Gastrocnemius medialis (tissue), 4 donors: Measurements from ENCODE around the gene HDAC3. TPM values are rescaled to one million over a fixed set of nuclear protein-coding genes. Genes with fewer than 3 reads are reported as not detected.
"Not testable (repeated sequence)": the region's sequence is repeated elsewhere in the genome, so short reads cannot be mapped to it uniquely, and the experiment has no call there.

ENCODE experiments used
- ATAC-seq, 2 donors: fragments of 150-250 bp; one replicate each; pipeline ENCODE4 v1.9.1; 2016
- DNase-seq, 2 donors: peaks; one replicate each; pipeline ENCODE4 v3.0.0-alpha.2; 2019
- H3K27ac ChIP-seq, 4 donors: fragments of 200-600 bp; sonication (generic); 1 replicate in 1 of 4; 2 replicates in 3 of 4; pipeline ENCODE4 v1.5.1; 2016 to 2018; ENCODE audit warnings: mild to moderate bottlenecking in 2 of 4, moderate library complexity in 1 of 4
- H3K27me3 ChIP-seq, 3 donors: fragments of 200-600 bp; sonication (generic) in 2 of 3; 1 replicate in 1 of 3; 2 replicates in 2 of 3; pipeline versions ENCODE4 v1.5.1 to v1.6.0; 2016 to 2019; ENCODE audit warnings: mild to moderate bottlenecking in 1 of 3, moderate library complexity in 1 of 3
- H3K36me3 ChIP-seq, 2 donors: fragments of 200-600 bp; sonication (generic) in 1 of 2; one replicate each; pipeline ENCODE4 v1.5.1; 2017 to 2018
- H3K4me1 ChIP-seq, 2 donors: fragments of 200-600 bp; sonication (generic) in 1 of 2; one replicate each; pipeline ENCODE4 v1.5.1; 2016 to 2017; ENCODE audit warnings: mild to moderate bottlenecking in 2 of 2
- H3K4me3 ChIP-seq, 4 donors: fragments of 200-600 bp; sonication (generic) in 3 of 4; 1 replicate in 1 of 4; 2 replicates in 3 of 4; pipeline ENCODE4 v1.5.1; 2016 to 2019; ENCODE audit warnings: mild to moderate bottlenecking in 2 of 4
- H3K9me3 ChIP-seq, 3 donors: fragments of 200-600 bp; sonication (generic) in 2 of 3; 1 replicate in 1 of 3; 2 replicates in 2 of 3; pipeline ENCODE4 v1.5.1; 2016 to 2019
- CTCF ChIP-seq, 5 experiments: fragments of 450-650 bp in 3 of 5; fragments of 200-600 bp in 2 of 5; sonication (generic) in 2 of 5; IDR thresholded peaks in 4 of 5; conservative IDR thresholded peaks in 1 of 5; 1 replicate in 4 of 5; 2 replicates in 1 of 5; pipeline ENCODE4 v1.5.1; 2016 to 2019; ENCODE audit warnings: antibody characterized with exemption in 5 of 5, mild to moderate bottlenecking in 3 of 5, moderate library complexity in 3 of 5
- POLR2A ChIP-seq, 2 donors: fragments of 450-650 bp; IDR thresholded peaks; one replicate each; pipeline ENCODE4 v1.6.1; 2017; ENCODE audit warnings: antibody characterized with exemption in 2 of 2, mild to moderate bottlenecking in 2 of 2, moderate library complexity in 2 of 2
- in situ Hi-C, 4 donors: fragments of 200-750 bp; cut with MboI; loops; one replicate each; pipeline versions ENCODE4 v1.15.0 to v1.8.0; 2017; ENCODE audit warnings: low sequenced_read_pairs in 4 of 4
- intact Hi-C: fragments of 100-400 bp; cut with DNase I; formaldehyde crosslinking; loops from one replicate; pipeline ENCODE4 v1.15.1; 2023; ENCODE audit warnings: low total_unique reads
- total RNA-seq, 4 donors: library from RNA; depleted of rRNA; stranded (reverse); fragments of >200 nt; gene quantifications; one replicate each; pipeline versions ENCODE4 v1.1.0 to v1.2.3, GENCODE V29; 2016

The HDAC3 gene
- total RNA-seq, 4 donors from 2014 or later, result 29.8 to 40.7 (median 35.7) TPM

- no peak for DNase-seq
- in situ Hi-C loops (no loop called here), intact Hi-C loops (loop anchor here (1.0 to 5.0 kb wide), 5 partner anchors 9 to 1426 kb away; partner anchors contain the start of gene TAF7)
- Histone ChIP-seq H3K36me3 (peaks cover 0 to 8% of the 10 kb centered on the region in 2 donors), H3K27me3 (no peaks in the 10 kb centered on the region), H3K4me1 (peaks cover 59 to 63% of the 10 kb centered on the region in 2 donors), H3K9me3 (no peaks in the 10 kb centered on the region), H3K4me3 (peak overlapping the region; percentile 64 to 100 (median 89)), H3K27ac (peak overlapping the region; percentile 89 to 100 (median 99))
- TF ChIP-seq CTCF (IDR thresholded peaks at IDR 0.05 in 4 of 5, conservative IDR thresholded peaks at IDR 0.05 in 1 of 5) (no peak), POLR2A (IDR thresholded peaks at IDR 0.05) (no peak)
- no peak for ATAC-seq
Measured at GRCh38 chr5:141615991-141616720, 20.5 kb downstream of the HDAC3 start.

GRCh38 chr5:141613344-141613743, 23.3 kb downstream of the HDAC3 start:
- Histone ChIP-seq H3K27ac (peak overlapping the region; percentile 89 to 100 (median 99)), H3K9me3 (no peaks in the 10 kb centered on the region), H3K27me3 (no peaks in the 10 kb centered on the region), H3K36me3 (no peaks in the 10 kb centered on the region), H3K4me1 (peaks cover 74 to 82% of the 10 kb centered on the region in 2 donors), H3K4me3 (peak overlapping the region in 1 of 4 donors; percentile 15)
- no peak for TF ChIP-seq CTCF (IDR thresholded peaks at IDR 0.05 in 4 of 5, conservative IDR thresholded peaks at IDR 0.05 in 1 of 5)
- no peak for TF ChIP-seq POLR2A (IDR thresholded peaks at IDR 0.05)
- in situ Hi-C loops (no loop called here), intact Hi-C loops (no loop called here)
- DNase-seq (no peak), ATAC-seq (no peak)

GRCh38 chr5:141611289-141611688, 25.4 kb downstream of the HDAC3 start:
- Histone ChIP-seq H3K9me3 (no peaks in the 10 kb centered on the region), H3K27me3 (no peaks in the 10 kb centered on the region), H3K4me3 (no peak overlapping the region), H3K27ac (peak overlapping the region in 2 of 4 donors; percentile 89 to 100), H3K4me1 (peaks cover 75 to 87% of the 10 kb centered on the region in 2 donors), H3K36me3 (no peaks in the 10 kb centered on the region)
- intact Hi-C loops, result no loop called here
- ATAC-seq (no peak), DNase-seq (no peak)
- no peak for TF ChIP-seq CTCF (IDR thresholded peaks at IDR 0.05 in 4 of 5, conservative IDR thresholded peaks at IDR 0.05 in 1 of 5)
- no peak for TF ChIP-seq POLR2A (IDR thresholded peaks at IDR 0.05)
- in situ Hi-C loops, result no loop called here

GRCh38 chr5:141609921-141610320, 26.7 kb downstream of the HDAC3 start:
- Histone ChIP-seq H3K27ac (peak overlapping the region; percentile 0 to 94 (median 90)), H3K4me1 (peaks cover 80 to 87% of the 10 kb centered on the region in 2 donors)
- H3K4me3 ChIP-seq, H3K27me3 ChIP-seq, in situ Hi-C loops, intact Hi-C loops, DNase-seq, H3K9me3 ChIP-seq, H3K36me3 ChIP-seq, ATAC-seq: not testable (repeated sequence)

- TF ChIP-seq POLR2A (IDR thresholded peaks at IDR 0.05) (no peak), CTCF (IDR thresholded peaks at IDR 0.05 in 4 of 5, conservative IDR thresholded peaks at IDR 0.05 in 1 of 5) (no peak)
- H3K36me3 ChIP-seq, result no peaks in the 10 kb centered on the region
- no peak overlapping the region for H3K4me3 ChIP-seq
- H3K4me1 ChIP-seq, result peaks cover 80 to 86% of the 10 kb centered on the region in 2 donors
- ATAC-seq (no peak), DNase-seq (no peak)
- in situ Hi-C loops (no loop called here), intact Hi-C loops (no loop called here)
- no peaks in the 10 kb centered on the region for H3K27me3 ChIP-seq
- H3K9me3 ChIP-seq, result no peaks in the 10 kb centered on the region
- peak overlapping the region; percentile 89 to 94 (median 91) for H3K27ac ChIP-seq
Measured at GRCh38 chr5:141609044-141609443, 27.6 kb downstream of the HDAC3 start.
